ENCODE results near the gene WDR49.

Gene WDR49

GRCh38 chr3:167491621-167492020, 162.1 kb downstream of the WDR49 start:
- in situ Hi-C loops (cut with MboI; ENCODE audit: low sequenced_read_pairs), result no loop called here

DNA sequence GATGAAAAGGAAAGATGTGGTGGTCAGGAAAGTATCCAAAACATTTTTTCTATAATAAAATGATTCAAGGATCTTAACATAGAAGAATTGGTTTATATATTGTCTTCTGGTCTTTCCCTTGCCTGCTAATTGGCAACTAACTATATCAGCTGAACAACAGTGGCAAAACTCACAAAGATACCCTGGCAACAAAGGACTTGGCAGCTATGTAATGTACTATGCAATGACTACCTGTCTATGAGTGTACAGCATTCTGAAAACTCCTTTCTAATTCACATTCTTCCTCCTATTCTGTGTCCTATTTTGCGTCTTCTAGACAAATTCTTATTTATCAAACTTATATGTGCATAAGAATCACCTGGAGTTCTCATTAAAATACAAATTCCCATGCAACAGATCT, 164.2 kb downstream of the WDR49 start:
- in situ Hi-C loops (cut with MboI; ENCODE audit: low sequenced_read_pairs), result no loop called here

DNA sequence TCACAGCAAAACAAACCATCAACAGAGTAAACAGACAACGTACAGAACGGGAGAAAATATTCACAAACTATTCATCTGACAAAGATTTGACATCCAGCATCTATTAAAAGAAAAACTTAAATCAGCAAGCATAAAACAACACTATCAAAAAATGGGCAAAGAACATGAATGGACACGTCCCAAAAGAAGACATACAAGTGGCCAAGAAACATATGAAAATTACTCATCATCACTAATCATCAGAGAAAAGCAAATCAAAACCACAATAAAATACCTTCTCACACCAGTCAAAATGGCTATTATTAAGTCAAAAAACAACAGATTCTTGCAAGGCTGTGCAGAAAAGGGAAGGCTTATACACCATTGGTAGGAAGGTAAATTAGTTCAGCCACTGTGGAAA, 166.2 kb downstream of the WDR49 start:
- in situ Hi-C loops (cut with MboI; ENCODE audit: low sequenced_read_pairs), result no loop called here

DNA sequence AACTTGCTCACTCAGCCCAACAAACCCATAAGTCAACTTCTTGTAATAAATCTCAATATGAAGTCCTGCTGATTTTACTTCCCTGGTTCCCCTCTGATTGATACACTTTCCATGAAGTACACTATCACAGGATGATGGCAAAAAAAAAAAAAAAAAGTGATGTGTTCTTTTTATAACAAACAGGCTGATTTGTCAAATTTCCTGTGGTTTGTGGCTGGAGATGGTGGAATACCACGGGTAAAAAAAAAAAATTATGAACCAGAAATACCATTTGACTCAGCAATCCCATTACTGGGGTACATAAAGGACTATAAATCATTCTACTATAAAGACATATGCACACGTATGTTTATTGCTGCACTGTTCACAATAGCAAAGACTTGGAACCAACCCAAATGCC, 169.2 kb downstream of the WDR49 start:
- in situ Hi-C loops (cut with MboI; ENCODE audit: low sequenced_read_pairs), result no loop called here

GRCh38 chr3:167483708-167484475, 169.8 kb downstream of the WDR49 start:
- in situ Hi-C loops (cut with MboI; ENCODE audit: low sequenced_read_pairs), result no loop called here

DNA sequence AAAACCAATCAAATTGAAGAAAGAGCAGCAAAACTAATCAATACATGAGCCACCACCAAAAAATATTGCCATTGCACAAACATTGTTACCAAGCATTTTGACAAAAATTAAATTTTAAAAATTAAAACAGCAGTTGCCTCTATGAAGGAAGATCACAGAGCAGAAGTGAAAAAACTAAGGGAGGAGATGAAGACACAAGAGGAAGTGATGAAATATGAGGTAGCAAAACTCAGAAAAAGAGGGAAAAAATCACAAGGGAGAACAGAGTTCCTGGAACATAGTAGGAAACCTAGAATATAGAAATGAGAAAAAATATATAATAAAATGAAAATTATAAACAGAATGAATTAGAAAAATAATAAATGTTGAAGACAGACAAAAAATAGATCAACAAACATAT, 172.6 kb downstream of the WDR49 start:
- in situ Hi-C loops (cut with MboI; ENCODE audit: low sequenced_read_pairs), result no loop called here

DNA sequence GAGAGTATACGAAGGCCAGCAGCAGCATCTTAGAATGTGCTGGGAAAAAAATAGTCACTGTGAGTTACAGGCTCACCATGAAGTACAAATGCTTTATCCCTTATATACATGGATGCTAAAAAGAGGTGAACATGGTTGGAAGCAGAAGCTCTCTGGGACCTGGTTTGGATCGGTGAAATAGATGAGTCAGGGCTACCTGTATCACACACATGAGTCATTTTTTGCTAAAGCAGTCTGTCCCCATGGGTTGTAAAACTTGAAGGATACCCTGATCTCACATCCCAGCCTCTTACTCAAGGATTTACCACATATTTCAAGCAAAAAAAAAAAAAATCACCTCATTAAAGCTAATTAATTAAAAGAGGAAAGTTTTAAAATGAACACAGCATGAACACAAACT, 173.0 kb downstream of the WDR49 start:
- in situ Hi-C loops (cut with MboI; ENCODE audit: low sequenced_read_pairs), result no loop called here

- in situ Hi-C loops (cut with MboI; ENCODE audit: low sequenced_read_pairs), result no loop called here
Measured at GRCh38 chr3:167473863-167474262, 179.9 kb downstream of the WDR49 start, which contains the start of gene SERPINI2. Gene SERPINI2 (minus strand): TSS chr3:167474042. CDS start chr3:167471834, 2,208 bp downstream.

DNA sequence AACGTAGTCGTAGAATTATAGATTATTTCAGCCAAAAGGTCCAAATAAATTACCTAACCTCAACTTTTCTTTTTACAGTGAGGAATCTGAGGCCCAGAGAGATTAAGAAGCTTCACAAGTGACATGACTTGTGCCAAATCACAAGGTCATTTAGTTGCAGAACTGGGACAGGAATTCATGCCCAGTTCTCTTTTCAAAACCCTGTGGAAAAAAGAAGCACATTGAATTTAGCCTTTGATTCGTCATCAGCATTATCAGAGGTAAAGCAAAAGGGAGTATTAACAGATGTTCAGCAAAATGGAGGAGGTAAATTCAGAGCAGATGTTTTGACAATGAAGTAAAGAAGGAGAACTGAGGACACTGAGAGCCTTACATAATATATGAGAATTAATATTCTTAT, 184.4 kb downstream of the WDR49 start:
- in situ Hi-C loops (cut with MboI; ENCODE audit: low sequenced_read_pairs), result no loop called here

- in situ Hi-C loops (cut with MboI; ENCODE audit: low sequenced_read_pairs), result no loop called here
Measured at GRCh38 chr3:167467848-167468611, 185.7 kb downstream of the WDR49 start.

DNA sequence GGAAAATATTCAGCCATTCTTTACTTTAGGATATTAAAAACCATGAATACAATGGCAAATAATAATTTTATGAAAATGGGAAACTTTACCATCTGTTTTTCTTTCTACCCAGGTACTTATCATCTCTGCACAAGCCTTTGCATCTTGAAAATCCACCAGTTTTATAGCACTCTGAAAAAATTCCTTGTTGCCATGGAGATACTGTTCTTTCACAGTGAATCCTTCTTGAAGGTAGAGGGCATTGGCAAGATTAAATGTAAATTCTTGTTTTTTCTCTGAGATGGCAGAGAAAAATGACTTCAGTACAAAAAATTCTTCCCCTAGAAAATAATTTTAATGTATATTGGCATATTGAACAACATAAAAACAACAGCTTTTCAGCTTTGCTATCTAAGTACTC, 186.8 kb downstream of the WDR49 start:
- in situ Hi-C loops (cut with MboI; ENCODE audit: low sequenced_read_pairs), result no loop called here

DNA sequence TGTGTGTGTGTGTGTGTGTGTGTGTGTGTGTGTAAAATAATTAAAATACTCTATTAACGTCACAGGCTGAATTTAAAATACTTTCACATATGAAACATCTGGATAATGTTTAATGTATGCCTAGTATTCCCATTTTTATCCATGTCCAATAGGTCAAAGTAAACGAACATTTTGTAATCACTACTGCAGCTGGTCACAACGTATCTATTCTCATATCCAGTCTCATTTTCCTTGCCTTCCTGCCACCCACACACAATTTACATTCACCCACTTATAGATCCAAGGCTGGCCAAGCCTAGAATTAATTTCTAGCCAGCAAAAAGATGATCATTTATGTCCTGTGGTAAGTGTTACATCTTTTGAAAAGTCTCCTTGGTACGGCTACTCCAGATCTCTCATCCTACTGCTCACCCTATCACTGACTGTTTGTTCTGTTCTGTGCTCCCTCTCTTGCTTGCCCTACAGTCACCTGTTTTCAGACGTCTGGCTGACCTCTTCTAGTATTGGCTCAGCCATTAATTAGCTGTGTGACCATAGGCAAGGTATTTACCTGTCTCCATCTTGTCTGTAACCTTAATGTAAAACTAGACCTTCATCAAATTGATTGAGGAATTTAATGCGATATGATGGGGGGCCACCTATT, 197.5 kb downstream of the WDR49 start:
- in situ Hi-C loops (cut with MboI; ENCODE audit: low sequenced_read_pairs), result no loop called here

DNA sequence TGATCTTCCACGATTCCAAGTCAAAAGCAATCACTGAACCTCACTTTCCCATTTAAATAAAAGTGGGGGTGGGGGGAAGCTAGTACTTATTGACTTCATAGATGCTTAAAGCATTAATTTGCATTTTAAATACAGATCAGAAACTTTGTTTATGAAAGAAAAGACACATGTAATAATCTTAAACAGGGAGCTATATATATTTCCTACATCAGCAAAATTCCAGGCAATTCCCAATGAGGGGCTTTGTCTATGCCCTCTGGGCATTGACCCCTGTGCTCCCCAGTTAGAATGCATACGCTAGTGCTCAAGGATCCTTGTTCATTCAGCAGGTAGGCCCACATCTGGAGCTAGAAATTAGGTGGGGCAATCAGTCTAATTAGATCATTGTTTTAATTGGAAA, 199.9 kb downstream of the WDR49 start:
- in situ Hi-C loops (cut with MboI; ENCODE audit: low sequenced_read_pairs), result no loop called here

DNA sequence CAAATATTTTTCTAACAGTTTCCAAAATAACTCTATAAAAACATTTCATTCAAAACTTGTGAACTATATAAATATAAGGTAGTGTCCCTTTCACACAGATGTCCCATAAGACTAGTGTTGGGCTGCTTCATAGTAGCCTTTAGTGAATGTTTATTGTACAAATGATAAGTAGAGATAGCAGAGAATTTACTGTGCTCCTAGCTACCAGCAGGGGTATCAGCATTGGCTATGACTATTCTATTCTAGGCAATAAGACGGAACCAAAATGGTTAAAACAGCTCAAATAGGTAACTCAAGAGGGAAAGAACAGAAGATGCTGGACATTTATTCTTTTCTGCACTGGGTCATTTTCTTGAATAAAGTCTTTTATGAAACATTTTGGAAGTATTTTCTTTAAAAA, 202.5 kb downstream of the WDR49 start:
- in situ Hi-C loops (cut with MboI; ENCODE audit: low sequenced_read_pairs), result no loop called here

- in situ Hi-C loops (cut with MboI; ENCODE audit: low sequenced_read_pairs), result no loop called here
Measured at GRCh38 chr3:167450675-167451074, 203.1 kb downstream of the WDR49 start.

- in situ Hi-C loops (cut with MboI; ENCODE audit: low sequenced_read_pairs), result no loop called here
Measured at GRCh38 chr3:167450195-167450594, 203.5 kb downstream of the WDR49 start.

GRCh38 chr3:167445491-167445890, 208.3 kb downstream of the WDR49 start:
- in situ Hi-C loops (cut with MboI; ENCODE audit: low sequenced_read_pairs), result no loop called here

- in situ Hi-C loops (cut with MboI; ENCODE audit: low sequenced_read_pairs), result no loop called here
Measured at GRCh38 chr3:167441256-167441655, 212.5 kb downstream of the WDR49 start.

DNA sequence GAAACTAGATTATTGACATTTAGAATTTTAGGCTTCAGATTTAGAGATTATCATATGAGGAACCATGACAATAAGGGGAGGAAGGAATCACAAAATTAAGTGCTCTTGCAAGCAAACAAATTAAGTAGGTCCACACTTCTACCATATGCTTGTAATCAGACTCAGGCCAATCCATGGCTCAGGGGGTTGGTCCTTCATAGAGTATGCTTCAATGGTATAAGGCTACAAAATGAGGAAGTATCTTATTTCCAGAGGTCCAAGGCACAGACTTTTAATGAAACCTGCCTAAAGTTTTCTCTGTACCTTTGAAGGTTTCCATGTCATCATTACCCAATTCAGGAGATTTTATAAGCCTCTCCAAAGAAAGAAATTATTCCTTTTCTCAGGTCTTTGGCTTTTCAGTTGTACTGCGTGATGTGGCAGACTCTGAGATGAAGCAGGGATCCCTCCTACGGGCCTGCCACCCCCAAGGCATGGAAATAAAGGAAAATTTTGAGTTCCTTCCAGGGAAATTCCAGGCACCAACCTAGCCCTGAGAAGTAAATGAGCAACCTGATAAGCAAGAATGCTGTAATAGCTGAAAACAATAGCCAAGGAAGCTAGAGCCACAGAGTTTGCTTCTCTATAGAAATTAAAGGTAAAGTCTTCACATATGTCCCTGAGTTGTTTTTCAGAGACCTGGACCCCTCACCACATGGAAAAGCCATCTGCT, 216.2 kb downstream of the WDR49 start:
- in situ Hi-C loops (cut with MboI; ENCODE audit: low sequenced_read_pairs), result no loop called here

Measured in HL-60/S4 treated with retinoic acid at 250 ng/mL for 4 days and 3 days (cell line).